Activated T-cell treated with anti-CD3 and anti-CD28 coated beads for 1 hour (primary cell): ENCODE results near the gene KLRF2.
"Not testable (repeated sequence)": the region's sequence is repeated elsewhere in the genome, so short reads cannot be mapped to it uniquely, and the experiment has no call there.

Experiments used
- DNase-seq: peaks from one replicate; pipeline ENCODE4 v3.0.0-alpha.2; 2020; ENCODE audit warnings: low read depth

KLRF2 gene

DNA sequence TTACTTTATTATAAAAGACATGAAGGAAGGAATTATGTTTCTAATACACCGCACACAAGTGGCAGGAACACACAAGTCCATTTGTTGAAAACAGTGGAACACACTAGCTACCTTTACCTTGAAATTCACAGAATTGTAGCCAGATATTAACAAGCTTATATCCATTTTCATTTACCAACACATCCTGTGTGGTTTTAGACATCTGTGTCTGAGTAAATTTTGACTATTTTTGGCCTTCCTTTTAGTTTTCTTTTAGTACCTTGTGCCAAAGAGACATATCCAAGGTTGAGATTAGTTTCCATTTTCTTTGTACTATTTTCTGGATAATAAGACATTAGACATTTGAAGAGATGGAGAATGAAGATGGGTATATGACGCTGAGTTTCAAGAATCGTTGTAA lies at the start of gene KLRF2:
TSS of gene KLRF2 (plus strand) at position 244 of the 400 bp plus-strand sequence. CDS start at position 351, 107 bp downstream.
- DNase-seq: no peak

- no peak for DNase-seq
Observed at GRCh38 chr12:9831720-9832119, 49.6 kb upstream of the KLRF2 start.

GRCh38 chr12:9843407-9843806 lies 37.9 kb upstream of the KLRF2 start:
- no peak for DNase-seq

DNA sequence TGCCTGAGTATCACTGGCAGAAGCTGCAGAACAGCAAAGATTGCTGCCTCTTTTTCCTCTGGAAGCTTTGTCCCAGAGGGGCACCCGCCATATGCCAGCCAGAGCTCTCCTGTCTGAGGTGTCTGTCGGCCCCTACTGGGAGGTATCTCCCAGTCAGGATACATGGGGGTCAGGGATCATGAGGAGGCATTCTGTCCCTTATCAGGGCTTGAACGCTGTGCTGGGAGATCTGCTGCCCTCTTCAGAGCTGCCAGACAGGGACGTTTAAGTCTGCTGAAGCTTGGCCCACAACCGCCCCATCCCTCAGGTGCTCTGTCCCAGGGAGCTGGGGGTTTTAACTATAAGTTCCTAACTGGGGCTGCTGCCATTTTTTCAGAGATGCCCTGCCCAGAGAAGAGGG lies 32.4 kb upstream of the KLRF2 start:
- DNase-seq: no peak

- DNase-seq: no peak
Observed at GRCh38 chr12:9851050-9851449, 30.2 kb upstream of the KLRF2 start.

DNA sequence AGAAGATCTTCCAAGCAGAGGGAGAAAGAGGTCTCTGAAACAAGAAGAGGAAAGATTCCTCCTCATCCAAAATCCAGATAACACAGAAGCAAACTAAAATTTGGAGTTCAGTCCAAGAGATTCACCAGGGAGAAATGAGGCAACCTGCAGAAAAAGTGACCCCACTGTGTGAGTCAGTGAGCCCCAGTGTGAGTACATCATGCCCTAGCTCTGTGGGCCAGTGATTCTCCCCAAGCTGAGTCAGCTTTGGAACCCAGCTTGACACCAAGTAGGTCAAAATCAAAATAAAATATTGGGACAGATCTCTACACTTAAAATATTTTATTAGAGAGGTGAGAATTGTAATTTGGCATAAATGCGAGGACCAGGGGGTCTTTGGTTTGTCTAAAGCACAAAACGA lies 29.4 kb upstream of the KLRF2 start:
- no peak for DNase-seq

DNA sequence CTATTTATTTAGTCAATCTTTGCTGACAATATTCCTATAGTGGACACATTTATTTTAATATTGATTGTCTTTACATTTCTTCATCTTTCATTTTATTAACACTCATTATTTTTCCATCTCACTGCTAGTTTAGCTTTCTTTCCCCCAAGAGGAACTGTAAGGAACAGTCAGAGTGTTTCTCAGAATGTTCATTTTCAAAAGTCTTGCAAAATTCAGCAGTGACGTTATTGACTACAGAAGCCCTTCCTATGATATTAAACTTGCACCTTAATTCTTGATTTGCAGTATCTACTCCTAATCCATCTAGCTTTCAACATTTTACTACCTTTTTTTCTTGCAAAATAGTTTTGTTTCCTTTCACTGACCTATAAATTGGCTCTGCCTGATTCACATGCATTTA lies 25.1 kb upstream of the KLRF2 start:
- no peak for DNase-seq

- no peak for DNase-seq
Observed at GRCh38 chr12:9856894-9857293, 24.4 kb upstream of the KLRF2 start.

- DNase-seq: no peak
Observed at GRCh38 chr12:9858135-9858534, 23.2 kb upstream of the KLRF2 start.

- no peak for DNase-seq
Observed at GRCh38 chr12:9864913-9865675, 16.2 kb upstream of the KLRF2 start.

DNA sequence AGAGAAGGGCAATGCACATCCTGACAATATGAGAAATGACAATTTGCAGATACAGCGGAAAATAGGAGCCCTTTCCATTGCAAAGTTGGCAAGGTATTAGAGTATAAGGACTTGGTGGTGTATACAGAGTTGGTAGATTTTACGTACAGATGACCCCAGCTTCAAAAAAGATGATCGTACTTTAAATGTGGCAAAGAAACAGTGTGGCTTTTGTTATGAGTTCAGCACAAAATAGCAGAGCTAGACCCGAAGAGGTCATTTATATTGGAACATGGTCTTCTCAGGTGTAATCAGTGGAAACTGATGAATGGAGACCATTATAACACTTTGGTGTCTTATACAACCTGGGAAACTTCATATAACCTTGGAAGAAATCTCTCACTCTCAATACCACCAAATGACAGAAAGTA lies 14.4 kb upstream of the KLRF2 start:
- no peak for DNase-seq

GRCh38 chr12:9867531-9867930 lies 13.8 kb upstream of the KLRF2 start:
- no peak for DNase-seq

DNA sequence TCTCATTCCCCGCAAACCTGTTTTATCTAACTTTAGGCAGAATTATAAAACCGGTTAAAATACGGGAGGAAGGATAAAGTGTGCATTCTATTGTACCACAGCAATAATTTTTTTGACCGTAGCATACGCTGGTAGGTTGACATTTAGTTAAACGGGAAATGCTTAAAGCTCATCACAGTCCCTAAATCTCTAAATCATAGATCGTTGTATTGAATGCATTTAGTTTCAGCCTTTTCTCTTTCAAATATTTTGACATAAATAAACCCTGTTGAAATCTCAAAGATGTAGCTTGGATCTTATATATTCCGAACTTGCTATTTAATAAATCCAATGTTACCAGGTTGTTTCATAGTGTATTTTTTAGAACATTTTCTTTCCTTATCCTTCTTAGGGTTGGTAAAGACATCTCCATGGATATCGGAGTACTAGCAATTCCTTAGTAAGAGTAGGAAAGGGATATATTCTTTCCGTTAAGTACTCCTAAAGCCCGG lies 12.9 kb upstream of the KLRF2 start:
- no peak for DNase-seq

DNA sequence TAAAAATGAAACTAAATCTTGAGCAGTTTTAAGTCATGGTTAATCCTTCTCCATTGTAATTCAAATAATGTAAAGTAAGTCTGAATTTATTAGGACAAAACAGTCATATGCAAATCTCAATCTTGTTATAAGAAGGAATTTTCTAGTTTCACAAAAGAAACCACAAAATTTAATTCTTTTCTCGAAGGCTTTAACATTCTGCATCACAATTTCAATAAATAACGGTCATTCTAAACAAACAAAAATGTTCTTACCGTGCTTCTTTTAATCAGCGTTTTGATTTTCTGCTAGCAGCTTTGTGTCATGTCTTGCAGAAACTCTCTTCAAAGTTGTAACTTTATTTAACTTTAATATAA lies 12.4 kb upstream of the KLRF2 start:
- DNase-seq: no peak

DNA sequence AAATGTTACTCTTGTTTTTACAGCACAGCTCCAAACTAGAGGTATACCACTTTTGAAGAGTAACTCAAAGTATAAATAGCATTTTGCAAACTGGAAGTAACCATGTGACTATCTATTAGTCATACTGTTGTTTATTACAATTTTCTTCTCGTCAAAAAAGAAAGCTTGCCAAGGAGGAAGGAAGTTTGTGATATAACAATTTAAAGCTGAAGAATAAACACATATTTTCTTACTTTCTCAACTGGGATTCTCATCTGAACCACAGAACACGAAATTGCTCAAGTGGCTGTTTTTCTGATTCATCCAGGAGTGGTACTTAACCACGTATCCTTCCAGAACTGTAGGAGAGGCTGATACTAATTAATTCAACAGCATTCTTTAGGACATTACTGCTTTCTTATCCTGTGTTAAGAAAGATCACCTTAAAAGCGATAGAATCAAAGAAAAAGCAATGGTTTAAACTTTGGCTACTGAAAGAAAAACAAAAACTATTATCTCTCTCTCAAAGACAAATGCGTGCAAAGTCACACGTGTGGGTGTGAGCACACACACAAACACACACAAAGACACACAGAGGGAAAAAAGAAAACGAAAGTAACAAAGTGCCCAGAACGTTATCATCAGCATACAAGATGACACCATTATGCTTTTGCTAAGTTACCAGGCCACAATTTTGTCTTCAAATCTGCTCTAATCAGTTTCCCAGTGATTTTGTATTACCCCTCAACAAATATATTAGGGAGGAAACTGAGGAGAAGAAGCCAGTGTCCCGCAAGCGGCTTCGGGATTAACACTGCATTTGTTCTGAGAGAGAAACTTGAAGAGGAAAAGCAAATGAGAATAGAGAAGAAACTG lies 11.8 kb upstream of the KLRF2 start, which contains the start of gene CLEC2B:
TSS of gene CLEC2B (minus strand) at position 48 of the 855 bp plus-strand sequence.
- DNase-seq: no peak

GRCh38 chr12:9870286-9870866 lies 10.9 kb upstream of the KLRF2 start:
- no peak for DNase-seq

DNA sequence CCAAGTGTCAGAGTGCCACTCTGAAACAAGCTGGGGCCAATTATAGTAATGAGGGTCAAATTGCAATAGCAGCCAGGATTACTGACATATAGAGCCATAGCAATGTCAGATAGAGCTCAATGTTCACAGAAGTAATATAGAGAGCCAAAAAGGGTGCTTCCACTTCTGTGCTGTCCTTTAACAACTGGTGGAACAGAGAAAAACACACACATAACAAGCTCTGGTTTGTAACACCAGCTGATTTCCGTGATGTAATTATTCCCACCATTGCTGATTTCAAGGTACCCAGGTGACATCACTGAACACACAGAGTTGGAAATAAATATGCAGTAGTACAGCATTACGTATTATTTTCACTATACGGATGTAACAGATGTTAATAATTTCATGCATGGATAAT lies 9.1 kb upstream of the KLRF2 start:
- no peak for DNase-seq

DNA sequence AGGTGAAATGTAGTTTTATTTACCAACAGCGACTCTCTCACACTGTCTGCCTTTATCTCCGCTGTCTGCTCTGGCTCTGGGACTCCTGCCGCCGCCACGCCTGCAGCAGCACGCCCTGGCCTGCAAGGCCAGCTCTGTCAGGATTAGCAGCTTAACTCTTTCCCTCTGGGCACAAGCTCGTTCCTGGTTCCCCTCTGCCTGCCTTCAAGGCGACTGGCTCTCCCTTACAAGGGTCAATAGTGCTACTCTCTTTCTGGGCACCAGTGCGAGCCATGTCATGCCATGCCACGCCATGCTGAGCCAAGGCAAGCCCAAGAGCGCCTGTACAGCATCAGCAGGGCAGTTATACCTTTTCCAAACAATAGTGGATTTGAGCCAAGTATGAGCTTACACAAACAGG lies 8.5 kb upstream of the KLRF2 start:
- DNase-seq: no peak

DNA sequence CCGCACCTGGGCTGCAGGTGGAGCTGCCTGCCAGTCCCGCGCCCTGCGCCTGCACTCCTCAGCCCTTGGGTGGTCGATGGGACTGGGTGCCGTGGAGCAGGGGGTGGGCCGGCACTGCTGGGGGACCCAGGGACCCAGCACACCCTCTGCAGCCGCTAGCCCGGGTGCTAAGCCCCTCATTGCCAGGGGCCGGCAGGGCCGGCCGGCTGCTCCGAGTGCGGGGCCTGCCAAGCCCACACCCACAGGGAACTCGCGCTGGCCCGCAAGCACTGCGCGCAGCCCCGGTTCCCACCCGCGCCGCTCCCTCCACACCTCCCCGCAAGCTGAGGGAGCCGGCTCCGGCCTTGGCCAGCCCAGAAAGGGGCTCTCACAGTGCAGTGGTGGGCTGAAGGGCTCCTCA lies 5.2 kb upstream of the KLRF2 start:
- not testable (repeated sequence) for DNase-seq

DNA sequence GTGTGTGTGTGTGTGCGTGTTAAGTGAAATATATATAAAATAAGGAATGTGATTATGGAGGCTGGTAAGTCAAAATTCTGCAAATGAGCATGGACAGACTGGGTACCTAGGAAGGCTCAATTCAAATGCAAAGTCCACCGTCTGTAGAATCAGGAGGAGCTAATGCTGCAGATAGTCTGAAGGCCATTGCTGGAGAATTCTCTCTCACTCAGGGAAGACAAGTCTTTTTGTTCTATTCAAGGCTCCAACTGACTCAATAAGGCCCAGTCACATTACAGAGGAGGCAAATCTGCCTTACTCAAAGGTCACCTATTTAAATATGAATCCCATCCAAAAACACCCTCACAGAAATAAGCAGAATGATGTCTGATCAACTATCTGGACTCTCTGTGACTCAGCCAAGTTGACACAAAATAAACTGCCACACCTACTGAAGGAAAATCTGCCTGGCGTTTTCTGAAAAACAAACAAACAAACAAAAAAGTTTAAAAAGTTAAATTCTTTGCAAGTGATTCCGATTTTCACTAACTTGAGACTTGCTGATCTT lies 684 bp upstream of the KLRF2 start:
- DNase-seq: no peak

GRCh38 chr12:9881988-9882387 lies 699 bp downstream of the KLRF2 start:
- DNase-seq: no peak

- no peak for DNase-seq
Observed at GRCh38 chr12:9883175-9883574, 1.9 kb downstream of the KLRF2 start.
